Measurements from ENCODE around the gene TXLNB. TPM values are rescaled to one million over a fixed set of nuclear protein-coding genes. Genes with fewer than 3 reads are reported as not detected.
"Not testable (repeated sequence)": the region's sequence is repeated elsewhere in the genome, so short reads cannot be mapped to it uniquely, and the experiment has no call there.

Gene TXLNB
- total RNA-seq, 2 experiments from 2014 or later: 0.17 to 0.31 TPM

DNA sequence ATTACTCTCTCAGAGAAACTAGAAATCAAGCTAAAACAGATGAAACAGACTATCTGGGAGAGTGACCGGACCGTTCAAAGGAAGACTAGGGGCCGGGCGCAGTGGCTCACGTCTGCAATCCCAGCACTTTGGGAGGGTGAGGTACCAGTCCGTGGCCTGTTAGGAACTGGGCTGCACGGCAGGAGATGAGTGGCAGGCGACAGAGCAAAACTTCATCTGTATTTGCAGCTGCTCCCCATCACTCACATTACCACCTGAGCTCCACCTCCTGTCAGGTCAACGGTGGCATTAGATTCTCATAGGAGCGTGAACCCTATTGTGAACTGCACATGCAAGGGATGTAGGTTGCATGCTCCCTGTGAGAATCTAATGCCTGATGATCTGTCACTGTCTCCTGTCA, 5.4 kb downstream of the TXLNB start:
- H3K27me3 Mint-ChIP-seq; intact Hi-C loops (cut with micrococcal nuclease); H3K9me3 Mint-ChIP-seq; H3K36me3 Mint-ChIP-seq; H3K27ac Mint-ChIP-seq; DNase-seq; CTCF ChIA-PET; H3K4me3 Mint-ChIP-seq; POLR2A ChIA-PET: not testable (repeated sequence)
- peaks cover 31% of the 10 kb centered on the region for H3K4me1 Mint-ChIP-seq (ENCODE audit: low read depth)

DNA sequence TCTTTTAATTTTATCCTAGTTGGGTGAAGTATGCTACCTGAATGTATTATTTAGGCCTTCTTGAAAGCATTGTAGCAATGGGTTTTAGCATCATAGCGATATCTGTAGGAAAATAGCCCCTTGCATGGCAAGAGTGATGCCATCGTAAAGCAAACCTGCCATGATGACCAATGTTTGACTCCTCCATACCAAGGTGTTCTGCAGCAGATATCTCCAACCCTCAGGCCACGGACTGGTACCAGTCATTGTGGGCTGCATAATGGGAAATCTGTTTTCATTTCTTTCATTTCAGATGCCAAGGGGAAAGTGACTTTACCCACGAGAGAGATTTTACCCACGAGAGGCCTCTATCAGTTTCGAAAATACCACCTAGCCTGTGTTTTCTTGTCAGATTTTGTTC, 6.2 kb downstream of the TXLNB start:
- H3K4me3 Mint-ChIP-seq: no peak overlapping the region
- H3K36me3 Mint-ChIP-seq: no peaks in the 10 kb centered on the region
- DNase-seq: peak; percentile 25
- H3K9me3 Mint-ChIP-seq: no peaks in the 10 kb centered on the region
- ChIA-PET POLR2A (no interaction called here), CTCF (no interaction called here)
- H3K27ac Mint-ChIP-seq: no peak overlapping the region
- intact Hi-C loops (cut with micrococcal nuclease): no loop called here
- H3K27me3 Mint-ChIP-seq: no peaks in the 10 kb centered on the region
- H3K4me1 Mint-ChIP-seq (ENCODE audit: low read depth): peaks cover 27% of the 10 kb centered on the region

DNA sequence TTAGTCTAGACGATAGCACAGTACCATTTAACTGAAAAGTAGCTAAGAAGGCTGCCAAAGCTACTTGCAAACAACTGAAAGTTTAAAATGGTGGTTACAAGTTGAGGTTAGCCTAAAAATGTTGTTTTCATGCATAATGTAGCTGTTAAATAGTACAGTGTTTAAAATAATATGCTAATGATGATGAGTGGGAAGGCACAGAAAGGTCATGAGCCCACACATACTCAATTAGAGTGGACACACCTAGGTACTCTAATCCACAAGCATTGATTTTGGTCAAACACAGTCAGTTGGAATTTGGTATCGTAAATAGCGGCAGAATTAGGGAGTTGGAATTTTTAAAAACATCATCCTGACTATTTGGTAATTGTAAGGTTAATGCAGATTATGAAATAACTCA, 7.0 kb downstream of the TXLNB start:
- DNase-seq: no peak
- Mint-ChIP-seq H3K27me3 (no peaks in the 10 kb centered on the region), H3K27ac (no peak overlapping the region), H3K4me1 (ENCODE audit: low read depth) (peaks cover 31% of the 10 kb centered on the region), H3K9me3 (no peaks in the 10 kb centered on the region), H3K4me3 (no peak overlapping the region), H3K36me3 (no peaks in the 10 kb centered on the region)
- POLR2A ChIA-PET: interaction anchor here (0.5 kb wide), 1 partner anchor 18 kb away, joined by 3 read pairs; no protein-coding TSS in a partner anchor
- intact Hi-C loops (cut with micrococcal nuclease): no loop called here
- CTCF ChIA-PET: interaction anchor here (1.0 kb wide), 1 partner anchor 80 kb away, joined by 3 read pairs; no protein-coding TSS in a partner anchor

DNA sequence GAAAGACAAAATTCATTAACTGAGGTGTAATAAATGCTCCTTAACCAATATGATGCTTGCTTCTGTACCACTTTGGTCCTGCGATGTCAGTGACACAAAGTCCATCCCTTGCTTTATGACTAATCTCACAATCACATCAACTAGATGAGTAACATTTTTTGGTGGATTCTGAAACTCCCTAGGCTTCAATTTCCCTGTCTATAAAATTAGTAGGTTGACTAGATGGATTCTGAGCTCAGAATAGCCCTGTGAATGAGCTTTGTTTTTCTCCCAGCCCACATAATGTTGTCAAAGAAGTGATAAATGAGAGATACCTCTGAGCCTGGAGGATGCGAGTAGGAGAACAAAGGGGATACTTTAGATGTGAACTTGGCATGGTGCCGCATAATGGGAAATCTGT, 9.1 kb downstream of the TXLNB start:
- no peaks in the 10 kb centered on the region for H3K36me3 Mint-ChIP-seq
- no peaks in the 10 kb centered on the region for H3K9me3 Mint-ChIP-seq
- peak overlapping the region; percentile 10 for H3K27ac Mint-ChIP-seq
- H3K4me3 Mint-ChIP-seq: no peak overlapping the region
- CTCF ChIA-PET: interaction anchor here (1.0 to 1.3 kb wide), 5 partner anchors 20 to 87 kb away, joined by 3 to 6 read pairs (median 3); no protein-coding TSS in a partner anchor
- peaks cover 34% of the 10 kb centered on the region for H3K4me1 Mint-ChIP-seq (ENCODE audit: low read depth)
- no peak for DNase-seq
- POLR2A ChIA-PET: interaction anchor here (1.3 kb wide), 1 partner anchor 10 kb away, joined by 6 read pairs; the partner anchor contains the start of gene TXLNB
- no peaks in the 10 kb centered on the region for H3K27me3 Mint-ChIP-seq
- intact Hi-C loops (cut with micrococcal nuclease): loop anchor here (1.0 kb wide), 1 partner anchor 9 kb away; the partner anchor contains the start of gene TXLNB

DNA sequence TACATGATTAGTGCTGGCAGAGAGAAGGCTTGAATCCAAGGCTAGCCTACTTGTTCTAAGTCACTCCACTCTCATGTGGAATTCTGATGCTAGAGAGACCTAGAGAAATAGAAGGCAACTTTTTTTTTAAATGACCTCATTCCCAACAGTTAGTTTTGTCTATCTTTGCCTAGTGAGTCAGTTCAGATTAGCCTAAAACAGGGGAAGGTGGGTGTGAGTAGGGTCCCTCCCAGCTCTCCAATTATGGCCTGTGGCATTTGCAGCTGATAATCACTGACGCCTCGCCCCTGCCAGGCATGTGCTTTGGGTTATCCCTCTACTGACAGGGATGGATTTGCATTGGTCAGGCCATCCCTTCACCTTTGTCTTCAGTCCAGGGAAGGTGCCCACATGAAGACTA, 13.6 kb downstream of the TXLNB start:
- Mint-ChIP-seq H3K9me3 (no peaks in the 10 kb centered on the region), H3K4me1 (ENCODE audit: low read depth) (peaks cover 29% of the 10 kb centered on the region), H3K27me3 (no peaks in the 10 kb centered on the region), H3K4me3 (no peak overlapping the region), H3K27ac (no peak overlapping the region), H3K36me3 (no peaks in the 10 kb centered on the region)
- DNase-seq: no peak
- CTCF ChIA-PET: no interaction called here
- intact Hi-C loops (cut with micrococcal nuclease): loop anchor here (2.0 kb wide), 1 partner anchor 15 kb away; no protein-coding TSS in a partner anchor
- POLR2A ChIA-PET: no interaction called here

DNA sequence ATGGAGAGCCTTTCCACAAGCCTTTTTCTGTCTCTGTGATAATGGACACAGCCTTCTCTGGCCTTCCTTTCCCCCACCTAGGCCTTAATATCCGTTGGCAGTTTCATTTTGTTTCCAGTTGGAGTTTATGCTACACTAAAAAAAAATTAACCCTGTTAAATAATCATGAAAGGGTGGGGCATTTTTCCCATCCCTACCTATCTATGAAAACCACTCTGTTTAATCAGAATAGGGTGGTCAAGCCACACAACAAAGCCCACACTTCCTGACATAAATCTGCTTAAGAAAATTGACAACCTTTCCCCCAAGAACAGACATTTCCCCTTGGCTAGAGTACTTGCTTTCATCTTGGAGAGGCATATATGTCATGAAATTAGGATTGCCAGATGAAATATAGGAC, 14.2 kb downstream of the TXLNB start:
- ChIA-PET CTCF (no interaction called here), POLR2A (no interaction called here)
- peaks cover 24% of the 10 kb centered on the region for H3K4me1 Mint-ChIP-seq (ENCODE audit: low read depth)
- no peaks in the 10 kb centered on the region for H3K27me3 Mint-ChIP-seq
- no peak for DNase-seq
- H3K9me3 Mint-ChIP-seq: no peaks in the 10 kb centered on the region
- no peak overlapping the region for H3K27ac Mint-ChIP-seq
- H3K4me3 Mint-ChIP-seq: no peak overlapping the region
- no peaks in the 10 kb centered on the region for H3K36me3 Mint-ChIP-seq
- intact Hi-C loops (cut with micrococcal nuclease): no loop called here

DNA sequence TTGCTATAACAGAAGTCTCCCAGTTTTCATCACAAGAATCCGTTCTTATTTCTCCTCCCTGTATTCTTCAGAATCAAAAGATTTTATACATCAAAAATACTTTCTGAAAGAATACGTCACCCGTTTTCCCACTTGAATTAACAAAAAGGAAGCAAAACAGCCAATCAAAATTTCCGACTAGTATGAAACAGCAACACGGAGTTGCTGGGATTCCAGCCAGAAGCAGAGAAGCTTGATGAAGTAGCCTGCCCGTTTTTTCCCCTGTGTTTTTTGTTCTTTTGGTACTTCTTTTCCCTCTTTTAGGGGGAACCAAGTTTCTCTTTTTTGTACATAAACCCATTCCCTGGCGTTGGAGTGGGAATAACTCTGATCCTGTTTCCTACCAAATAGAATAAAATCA, 14.6 kb downstream of the TXLNB start:
- DNase-seq: no peak
- H3K36me3 Mint-ChIP-seq: no peaks in the 10 kb centered on the region
- peaks cover 23% of the 10 kb centered on the region for H3K4me1 Mint-ChIP-seq (ENCODE audit: low read depth)
- H3K27ac Mint-ChIP-seq: no peak overlapping the region
- no peak overlapping the region for H3K4me3 Mint-ChIP-seq
- no peaks in the 10 kb centered on the region for H3K27me3 Mint-ChIP-seq
- ChIA-PET POLR2A (no interaction called here), CTCF (no interaction called here)
- intact Hi-C loops (cut with micrococcal nuclease): no loop called here
- no peaks in the 10 kb centered on the region for H3K9me3 Mint-ChIP-seq

DNA sequence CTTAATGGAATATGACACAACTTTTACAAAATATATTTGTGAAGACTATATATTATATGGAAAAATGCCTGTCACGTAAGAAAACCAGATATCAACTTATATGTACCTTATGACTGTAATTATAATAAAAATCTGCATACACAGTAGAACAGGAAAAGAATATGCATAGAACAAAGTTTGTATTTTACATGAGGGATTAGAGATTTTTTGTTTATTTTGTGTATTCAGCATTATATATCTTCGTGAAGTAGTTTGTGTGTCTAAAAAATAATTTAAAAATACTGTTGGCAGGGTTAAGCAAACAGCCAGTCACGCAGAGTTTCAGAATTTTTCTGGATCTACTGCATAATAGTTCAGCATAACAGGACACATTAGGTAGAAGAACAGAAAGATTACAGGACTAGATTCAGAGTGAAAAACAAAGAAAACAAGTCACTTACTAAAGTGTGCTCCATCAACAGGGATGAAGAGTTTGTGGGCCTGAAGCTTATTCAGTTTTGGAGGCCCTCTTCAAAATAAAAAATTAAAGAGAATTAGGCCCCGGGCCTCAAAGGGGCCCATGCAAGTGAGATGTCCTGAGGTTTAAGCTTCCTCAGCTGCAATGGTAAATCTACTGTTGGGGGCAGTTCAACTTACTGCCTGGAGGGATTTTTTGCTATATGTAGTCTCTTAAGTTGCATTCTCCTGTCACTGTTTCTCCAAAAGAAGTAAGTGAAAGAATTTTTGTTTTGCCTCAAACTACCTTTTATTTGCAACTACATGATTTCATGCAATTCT, 16.3 kb downstream of the TXLNB start:
- H3K27ac Mint-ChIP-seq: no peak overlapping the region
- CTCF ChIA-PET: interaction anchor here (1.3 kb wide), 1 partner anchor 56 kb away, joined by 3 read pairs; no protein-coding TSS in a partner anchor

DNA sequence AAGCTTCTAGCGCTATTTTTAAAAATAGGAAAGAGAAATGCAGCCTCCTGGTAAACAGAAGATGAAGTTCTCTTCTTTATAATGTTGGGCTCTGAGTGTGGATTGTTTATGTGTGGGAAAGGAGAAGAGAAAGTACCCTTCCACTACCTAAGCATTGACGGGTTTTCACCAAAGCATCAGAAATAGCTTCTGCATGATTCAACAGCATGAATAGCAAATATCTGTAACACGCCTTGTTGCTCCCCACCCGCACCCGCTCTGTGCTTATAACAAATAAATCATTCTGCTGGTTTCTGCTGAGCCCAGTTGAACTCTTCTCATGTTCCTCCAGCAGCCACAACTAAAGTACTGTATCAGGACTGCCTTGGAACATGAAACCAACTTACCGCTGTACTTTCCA, 20.7 kb downstream of the TXLNB start:
- intact Hi-C loops (cut with micrococcal nuclease): no loop called here
- no peaks in the 10 kb centered on the region for H3K9me3 Mint-ChIP-seq
- DNase-seq: no peak
- H3K4me1 Mint-ChIP-seq (ENCODE audit: low read depth): peaks cover 3% of the 10 kb centered on the region
- H3K4me3 Mint-ChIP-seq: no peak overlapping the region
- no peaks in the 10 kb centered on the region for H3K36me3 Mint-ChIP-seq
- POLR2A ChIA-PET: no interaction called here
- CTCF ChIA-PET: no interaction called here
- no peak overlapping the region for H3K27ac Mint-ChIP-seq
- no peaks in the 10 kb centered on the region for H3K27me3 Mint-ChIP-seq

More for the DNA sequence above, 16.3 kb downstream of the TXLNB start:
- intact Hi-C loops (cut with micrococcal nuclease): no loop called here
- Mint-ChIP-seq H3K4me1 (ENCODE audit: low read depth) (peaks cover 18% of the 10 kb centered on the region), H3K4me3 (no peak overlapping the region), H3K27me3 (no peaks in the 10 kb centered on the region), H3K36me3 (no peaks in the 10 kb centered on the region), H3K9me3 (no peaks in the 10 kb centered on the region)
- DNase-seq: no peak
- POLR2A ChIA-PET: no interaction called here

DNA sequence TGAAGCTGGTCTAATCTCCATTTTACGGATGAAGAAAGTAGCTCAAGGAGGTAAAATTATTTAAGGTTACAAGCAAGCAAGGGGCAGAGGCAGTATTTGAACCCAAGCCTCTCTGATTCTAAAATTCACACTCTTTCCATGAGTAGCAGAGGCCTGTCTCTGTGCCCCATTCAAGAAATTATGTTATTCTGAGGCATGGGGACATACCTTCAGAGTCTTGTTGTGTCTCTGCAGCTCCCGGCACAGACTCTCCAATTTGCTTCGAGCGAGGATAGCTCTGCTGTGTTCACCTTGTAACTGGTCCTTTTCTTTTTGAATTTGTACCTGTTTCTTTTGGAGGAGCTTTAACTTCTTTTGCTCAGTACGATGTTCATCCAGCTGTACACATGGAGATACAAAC, 21.5 kb downstream of the TXLNB start:
- intact Hi-C loops (cut with micrococcal nuclease): no loop called here
- ChIA-PET POLR2A (no interaction called here), CTCF (interaction anchor here (1.9 kb wide), 1 partner anchor 51 kb away, joined by 4 read pairs; no protein-coding TSS in a partner anchor)
- Mint-ChIP-seq H3K27me3 (no peaks in the 10 kb centered on the region), H3K27ac (no peak overlapping the region), H3K4me3 (no peak overlapping the region), H3K36me3 (no peaks in the 10 kb centered on the region), H3K9me3 (no peaks in the 10 kb centered on the region), H3K4me1 (ENCODE audit: low read depth) (peaks cover 5% of the 10 kb centered on the region)
- DNase-seq: no peak

DNA sequence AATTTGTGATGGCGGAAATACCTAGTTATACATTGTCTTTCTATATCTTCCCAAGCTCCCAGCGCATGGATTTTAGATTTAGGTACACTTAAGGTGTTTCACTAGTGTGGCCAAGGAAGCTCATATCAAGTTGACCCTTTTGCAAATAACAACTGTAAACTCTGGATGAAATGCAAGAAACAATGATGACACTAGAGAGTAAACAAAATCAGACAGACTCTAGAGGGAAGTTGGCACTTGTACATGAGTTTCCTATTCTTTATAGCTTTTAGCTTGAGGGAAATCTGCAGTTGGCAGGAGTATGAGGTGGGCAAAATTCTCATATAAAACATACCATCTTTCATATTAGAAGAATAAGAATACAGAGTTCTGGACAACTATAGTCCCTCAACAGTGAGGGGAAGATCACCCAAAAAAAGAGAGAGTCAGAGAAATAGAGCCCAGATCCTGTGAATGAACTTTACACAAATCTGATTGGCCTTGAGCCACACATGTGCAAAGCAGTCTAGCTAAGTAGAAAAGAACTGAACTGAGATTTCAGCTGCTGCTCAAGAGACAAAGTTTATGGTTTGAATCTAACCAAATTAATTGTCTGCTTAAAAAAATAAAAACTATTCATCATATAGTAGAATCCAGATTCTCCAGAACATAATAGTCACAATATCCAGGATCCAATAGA, 26.1 kb downstream of the TXLNB start:
- Mint-ChIP-seq H3K36me3 (no peaks in the 10 kb centered on the region), H3K27me3 (no peaks in the 10 kb centered on the region), H3K4me3 (no peak overlapping the region), H3K4me1 (ENCODE audit: low read depth) (peaks cover 23% of the 10 kb centered on the region), H3K27ac (no peak overlapping the region), H3K9me3 (no peaks in the 10 kb centered on the region)
- POLR2A ChIA-PET: no interaction called here
- intact Hi-C loops (cut with micrococcal nuclease): no loop called here
- no peak for DNase-seq
- CTCF ChIA-PET: interaction anchor here (1.0 kb wide), 1 partner anchor 140 kb away, joined by 3 read pairs; no protein-coding TSS in a partner anchor

DNA sequence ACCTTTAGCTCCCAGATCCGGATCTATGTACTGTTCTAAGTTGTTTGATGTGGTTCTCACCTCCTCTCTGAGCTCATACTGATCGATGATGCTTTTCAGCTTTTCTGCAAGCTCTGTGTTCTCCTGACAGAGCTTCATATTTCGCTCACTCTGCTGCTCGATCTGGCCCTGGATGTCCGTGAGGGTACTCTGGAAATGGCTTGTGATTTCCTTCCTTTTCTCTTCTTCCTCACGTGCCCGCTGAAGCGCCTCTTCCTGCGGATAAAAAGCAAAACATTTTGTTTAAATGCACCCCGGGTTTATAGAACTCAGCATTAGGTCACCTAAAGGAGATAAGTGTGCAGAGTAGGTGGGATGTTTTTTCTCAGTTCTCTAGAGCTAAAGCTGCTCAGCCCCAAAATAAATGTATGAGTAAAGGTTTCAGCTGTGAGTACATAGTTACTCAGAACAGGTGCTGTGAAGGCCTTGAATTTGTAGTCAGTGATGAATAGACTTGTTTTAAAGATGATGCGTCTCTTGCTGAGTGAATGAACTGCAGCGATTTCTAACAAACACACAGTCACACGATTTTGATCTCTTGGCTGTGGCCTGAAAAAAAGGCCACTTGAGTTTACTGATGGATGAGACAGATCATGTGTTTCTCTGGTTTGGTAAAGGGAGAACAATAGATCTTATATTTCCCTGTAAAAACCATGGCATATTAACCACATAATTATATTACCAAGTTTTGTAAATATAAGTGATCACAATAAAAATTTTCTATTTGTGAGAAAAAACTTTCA, 29.1 kb downstream of the TXLNB start:
- Mint-ChIP-seq H3K9me3 (no peaks in the 10 kb centered on the region), H3K27ac (peak overlapping the region; percentile 89), H3K27me3 (no peaks in the 10 kb centered on the region), H3K36me3 (no peaks in the 10 kb centered on the region), H3K4me3 (peak overlapping the region; percentile 70), H3K4me1 (ENCODE audit: low read depth) (peaks cover 39% of the 10 kb centered on the region)
- intact Hi-C loops (cut with micrococcal nuclease): loop anchor here (1.0 to 5.0 kb wide), 6 partner anchors 12 to 275 kb away; partner anchors contain the start of genes REPS1 and TXLNB
- ChIA-PET POLR2A (interaction anchor here (0.7 to 2.6 kb wide), 12 partner anchors 10 to 125 kb away, joined by 3 to 15 read pairs (median 4); partner anchors contain the start of gene TXLNB), CTCF (interaction anchor here (0.7 to 2.2 kb wide), 12 partner anchors 12 to 274 kb away, joined by 3 to 10 read pairs (median 3); partner anchors contain the start of gene TXLNB)
- peak; percentile 53 for DNase-seq
